GDM1 (cell line): ENCODE data around the gene ADARB1.
A peak's percentile ranks its signal among the peaks of the same experiment; 100 is the strongest.

Source experiments
- DNase-seq: peaks from one replicate; lab custom pipeline; 2025; lab: John Stamatoyannopoulos, UW

The ADARB1 gene

DNA sequence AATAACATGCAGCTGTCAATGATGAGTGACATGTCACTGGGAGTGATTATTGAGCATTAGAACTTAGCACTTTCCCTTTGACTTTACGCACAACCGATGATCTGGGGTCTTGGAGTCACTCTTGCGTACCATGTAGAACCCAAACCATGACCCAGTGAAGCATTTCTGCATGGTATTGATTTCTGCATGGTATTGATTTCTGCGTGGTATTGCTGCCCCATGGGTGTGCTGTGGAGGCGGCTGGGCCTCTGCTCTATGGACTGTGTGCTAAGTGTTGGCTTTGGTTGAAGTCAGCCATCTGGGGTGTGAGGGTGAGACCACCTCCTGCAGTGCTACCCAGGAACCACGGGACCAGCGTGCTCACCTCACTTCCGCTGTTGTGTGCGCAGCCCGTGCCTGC lies 98.0 kb downstream of the ADARB1 start:
- no peak for DNase-seq

- DNase-seq: no peak
These were observed 101.1 kb downstream of the ADARB1 start for GRCh38 chr21:45175326-45176095.

GRCh38 chr21:45176141-45176540 lies 101.8 kb downstream of the ADARB1 start:
- no peak for DNase-seq

DNA sequence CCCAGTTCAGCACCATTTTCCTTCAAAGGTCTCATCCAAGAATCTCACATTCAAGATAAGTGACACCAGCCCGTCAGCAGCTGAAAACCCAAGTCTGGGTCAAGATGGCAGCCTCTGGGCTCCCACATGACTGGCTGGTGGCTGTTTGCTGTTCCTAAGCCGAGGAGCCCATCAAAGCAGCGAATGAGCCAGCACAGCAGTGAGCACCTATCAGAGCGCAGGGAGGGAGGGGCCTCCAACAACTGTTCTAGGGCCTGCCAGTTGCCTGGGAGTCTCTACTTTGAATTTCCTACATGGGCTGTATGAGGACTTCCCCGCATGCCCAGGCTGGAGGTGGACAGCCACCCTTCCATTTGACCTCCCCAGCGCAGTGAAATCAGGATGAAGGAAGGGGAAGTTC lies 102.7 kb downstream of the ADARB1 start:
- DNase-seq: no peak

- DNase-seq: no peak
These were observed 103.8 kb downstream of the ADARB1 start for GRCh38 chr21:45178070-45178608.

DNA sequence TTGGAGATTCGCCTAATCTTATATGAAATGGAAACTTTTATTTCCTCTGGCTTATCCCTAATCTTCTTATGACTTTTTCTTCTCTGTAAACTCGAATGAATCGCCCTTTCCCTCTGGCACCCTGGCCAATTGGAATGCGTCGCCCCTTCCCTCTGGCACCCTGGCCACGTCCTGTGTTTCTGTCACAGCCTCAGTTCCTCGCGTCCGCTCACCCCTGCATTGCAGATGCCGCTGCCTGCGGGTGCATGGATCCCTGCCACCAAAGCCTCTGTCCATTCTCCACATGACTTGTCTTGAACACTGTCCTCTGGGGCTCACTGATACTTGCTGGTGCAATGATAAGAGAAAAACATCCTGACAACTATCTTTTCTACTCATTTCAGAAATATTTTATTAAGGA lies 104.6 kb downstream of the ADARB1 start:
- DNase-seq: no peak

DNA sequence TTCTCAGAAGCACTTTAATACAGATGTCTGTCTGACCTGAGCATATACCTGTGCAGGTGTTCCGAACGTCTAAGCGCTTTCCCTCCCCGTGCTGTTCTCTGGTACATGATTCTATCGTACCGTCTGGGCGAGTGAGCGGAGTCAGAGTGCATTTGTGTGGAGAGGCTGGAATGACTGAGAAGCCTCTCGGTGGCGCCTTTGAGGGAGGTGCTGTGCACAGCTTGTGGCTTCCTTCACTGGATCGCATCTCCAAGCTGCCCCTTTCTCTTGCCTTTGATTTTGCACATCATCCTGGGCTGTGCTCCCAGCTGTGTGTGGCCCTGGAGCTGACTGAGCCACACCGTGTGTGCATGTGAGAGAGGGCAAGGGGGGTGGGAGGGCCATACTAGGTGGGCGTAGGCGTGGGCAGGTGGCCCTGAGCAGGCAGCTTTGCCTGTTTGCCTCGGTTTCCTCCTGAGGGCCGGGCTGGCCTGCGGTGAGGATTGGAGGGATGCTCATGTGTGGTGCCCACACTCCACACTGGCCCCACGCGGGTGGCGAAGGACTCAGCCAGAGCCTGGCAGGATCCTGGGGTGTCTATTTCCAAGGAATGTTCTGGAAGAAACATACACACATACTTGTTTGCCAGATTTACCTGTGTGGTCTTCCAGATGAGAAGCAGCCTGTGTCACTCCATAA lies 105.3 kb downstream of the ADARB1 start:
- DNase-seq: no peak

DNA sequence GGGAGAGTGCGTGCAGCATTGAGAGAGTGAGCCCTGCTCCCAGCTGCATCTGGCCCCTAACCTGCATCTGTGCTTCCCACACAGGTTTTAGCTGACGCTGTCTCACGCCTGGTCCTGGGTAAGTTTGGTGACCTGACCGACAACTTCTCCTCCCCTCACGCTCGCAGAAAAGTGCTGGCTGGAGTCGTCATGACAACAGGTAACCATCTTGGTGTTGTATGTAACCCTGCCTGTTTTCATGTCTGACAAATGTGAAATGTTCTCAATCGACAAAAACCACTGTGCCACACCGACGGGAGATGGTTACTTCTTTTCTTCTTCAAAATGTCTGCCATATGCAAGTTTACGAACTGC lies 105.8 kb downstream of the ADARB1 start:
- DNase-seq: no peak

DNA sequence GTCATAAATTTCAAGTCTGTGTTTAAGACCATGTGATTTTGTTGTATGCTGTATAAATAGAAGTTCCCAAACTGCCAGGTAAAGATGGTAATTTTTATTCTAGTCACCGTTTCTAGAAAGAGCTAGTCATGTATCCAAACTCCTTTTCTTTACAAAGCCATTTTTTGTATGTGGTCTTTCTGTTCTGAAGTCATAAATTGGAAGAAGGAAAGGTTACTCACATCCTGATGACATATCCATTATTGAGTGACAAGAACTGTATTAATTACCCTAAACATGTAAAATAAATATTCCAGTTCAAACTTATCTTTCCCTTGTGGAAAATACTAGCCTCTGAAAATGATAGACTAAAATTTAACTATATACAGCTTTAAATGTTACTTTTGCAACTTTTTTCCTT lies 108.6 kb downstream of the ADARB1 start:
- no peak for DNase-seq

DNA sequence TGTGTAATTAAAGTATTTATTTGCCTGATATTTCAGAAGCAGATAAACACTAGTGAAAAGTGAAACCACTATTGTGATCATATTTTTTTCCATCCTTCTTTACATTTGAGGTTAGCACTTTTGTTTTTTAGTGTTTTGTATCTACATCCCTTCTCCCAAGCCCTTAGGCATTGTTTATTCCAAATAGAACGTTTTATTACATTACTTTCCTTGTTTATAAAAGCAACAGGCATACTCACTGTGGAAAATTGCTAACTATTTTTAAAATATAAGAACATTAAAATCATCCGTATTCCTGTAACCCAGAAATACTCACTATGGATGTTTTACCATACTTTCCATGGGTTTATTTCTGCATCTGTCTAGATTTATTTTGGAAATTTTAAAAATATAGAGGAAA lies 109.5 kb downstream of the ADARB1 start:
- DNase-seq: no peak

- DNase-seq: no peak
These were observed 110.5 kb downstream of the ADARB1 start for GRCh38 chr21:45184869-45185268.

GRCh38 chr21:45186709-45187108 lies 112.3 kb downstream of the ADARB1 start:
- DNase-seq: no peak

DNA sequence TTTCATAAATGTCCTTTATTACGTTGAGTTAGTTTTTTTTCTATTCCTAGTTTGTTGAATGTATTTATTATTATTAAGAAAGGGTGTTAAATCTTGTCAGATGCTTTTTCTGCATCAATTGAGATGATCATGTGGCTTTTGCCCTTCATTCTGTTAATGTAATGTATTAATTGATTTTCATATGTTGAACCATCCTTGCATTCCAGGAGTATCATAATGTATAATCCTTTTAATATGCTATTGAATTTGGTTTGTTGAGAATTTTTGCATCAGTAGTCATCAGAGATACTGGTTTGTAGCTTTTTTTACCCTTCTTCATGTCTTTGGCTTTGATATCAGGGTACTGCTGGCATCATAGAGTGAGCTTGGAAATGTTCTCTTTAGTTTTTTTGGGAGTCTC lies 113.3 kb downstream of the ADARB1 start:
- DNase-seq: no peak

DNA sequence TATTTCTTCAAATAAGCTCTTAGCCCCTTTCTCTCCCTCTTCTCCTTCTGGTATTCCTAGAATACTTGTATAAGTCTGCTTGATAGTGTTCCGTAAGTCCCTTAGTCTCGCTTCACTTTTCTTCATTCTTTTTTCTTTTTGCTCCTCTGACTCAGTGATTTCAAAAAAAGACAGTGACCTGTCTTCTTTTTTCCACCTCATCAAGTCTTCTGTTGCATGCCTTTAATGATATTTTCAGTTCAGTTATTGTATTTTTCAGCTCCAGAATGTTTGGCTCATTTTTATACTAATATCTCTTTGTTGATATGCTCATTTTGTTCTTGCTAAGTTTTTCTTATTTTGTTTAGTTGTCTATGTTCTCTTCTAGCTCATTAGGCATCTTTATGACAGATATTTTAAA lies 115.6 kb downstream of the ADARB1 start:
- DNase-seq: no peak

- no peak for DNase-seq
These were observed 118.0 kb downstream of the ADARB1 start for GRCh38 chr21:45192332-45192731.

DNA sequence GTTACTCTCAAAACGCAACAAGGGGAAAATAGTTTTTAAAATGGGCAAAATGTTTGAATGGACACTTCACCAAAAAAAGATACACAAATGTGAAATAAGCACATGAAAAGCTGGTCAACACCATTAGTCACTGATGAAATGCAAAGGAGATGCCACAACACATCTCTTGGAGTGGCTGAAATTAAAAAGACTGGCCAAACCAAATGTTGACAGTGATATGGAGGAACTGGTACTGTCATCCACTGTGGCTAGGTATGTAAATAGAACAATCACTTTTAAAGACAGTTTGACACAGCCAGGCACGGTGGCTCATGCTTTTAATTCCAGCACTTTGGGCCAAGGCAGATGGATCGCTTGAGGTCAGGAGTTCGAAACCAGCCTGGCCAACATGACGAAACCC lies 122.2 kb downstream of the ADARB1 start:
- DNase-seq: no peak

- no peak for DNase-seq
These were observed 124.8 kb downstream of the ADARB1 start for GRCh38 chr21:45199201-45199600.

GRCh38 chr21:45200031-45200430 lies 125.7 kb downstream of the ADARB1 start:
- no peak for DNase-seq

DNA sequence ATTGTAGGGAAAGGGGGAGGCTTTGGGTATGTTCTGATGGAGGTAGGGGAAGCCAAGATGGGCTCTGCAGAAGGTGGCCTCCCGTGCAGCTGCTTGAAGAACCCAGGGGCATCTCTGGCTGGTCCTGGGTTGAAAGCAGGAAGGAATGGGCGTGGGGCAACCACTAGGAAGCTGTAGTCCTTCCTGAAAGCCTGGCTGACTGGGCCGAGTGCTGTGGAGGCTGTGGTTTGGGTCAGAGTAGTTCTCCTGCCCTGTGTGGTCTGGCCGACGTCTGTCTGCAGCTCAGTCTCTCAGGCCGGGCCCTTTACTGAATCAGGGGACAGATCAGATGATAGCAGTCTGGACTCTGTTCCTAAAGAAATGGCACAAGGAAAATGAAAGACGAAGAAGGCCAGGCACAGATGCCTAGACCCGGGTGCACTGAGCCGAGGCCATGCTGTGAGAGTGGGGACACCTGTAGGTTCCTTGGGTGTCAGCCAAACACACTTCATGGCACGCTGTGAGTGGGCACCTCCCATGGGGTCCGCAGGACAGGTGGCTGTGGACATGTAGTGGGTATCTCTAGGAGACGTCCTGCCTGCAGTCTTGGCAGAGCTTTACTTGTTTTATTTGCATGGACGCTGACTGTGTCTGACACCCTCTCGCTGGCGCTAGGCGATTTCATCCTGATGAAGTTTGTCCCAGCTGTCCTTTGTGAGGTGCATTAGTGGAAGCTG lies 126.4 kb downstream of the ADARB1 start:
- peak; percentile 56 for DNase-seq

GRCh38 chr21:45202344-45202743 lies 128.0 kb downstream of the ADARB1 start:
- DNase-seq: no peak

DNA sequence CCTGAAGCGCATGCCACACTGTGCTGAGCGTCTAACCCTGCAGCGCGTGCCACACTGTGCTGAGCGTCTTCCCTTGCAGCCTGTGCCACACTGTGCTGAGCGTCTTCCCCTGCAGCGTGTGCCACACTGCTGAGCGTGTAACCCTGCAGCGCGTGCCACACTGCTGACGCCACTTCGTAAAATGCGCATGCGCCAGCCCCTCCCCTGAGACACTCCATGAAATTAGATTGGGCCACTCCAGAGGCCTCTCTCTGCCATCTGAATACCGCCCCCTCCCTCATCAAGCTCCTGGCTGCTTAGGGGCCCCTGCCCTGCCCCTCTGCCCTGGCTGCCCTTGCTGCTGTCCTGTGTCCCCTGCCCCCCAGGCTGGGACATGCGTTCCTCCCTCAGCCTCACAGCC lies 128.5 kb downstream of the ADARB1 start:
- DNase-seq: no peak

GRCh38 chr21:45203983-45204382 lies 129.6 kb downstream of the ADARB1 start:
- no peak for DNase-seq

DNA sequence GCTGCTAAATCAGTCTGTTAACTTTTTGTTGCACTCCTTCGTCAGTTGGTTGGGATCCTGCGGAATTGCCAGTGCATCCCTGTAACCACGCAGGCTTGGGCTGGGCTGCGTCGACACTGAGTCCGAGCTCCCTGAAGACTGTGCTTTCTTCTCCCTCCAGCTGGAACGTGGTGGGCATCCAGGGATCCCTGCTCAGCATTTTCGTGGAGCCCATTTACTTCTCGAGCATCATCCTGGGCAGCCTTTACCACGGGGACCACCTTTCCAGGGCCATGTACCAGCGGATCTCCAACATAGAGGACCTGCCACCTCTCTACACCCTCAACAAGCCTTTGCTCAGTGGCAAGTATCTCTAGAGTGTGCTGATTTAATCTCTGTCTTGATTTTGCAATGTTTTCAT lies 130.0 kb downstream of the ADARB1 start:
- DNase-seq: no peak
